ENCODE measurements around the gene APLP2. TPM values are rescaled to one million over a fixed set of nuclear protein-coding genes. Genes with fewer than 3 reads are reported as not detected.
A peak's percentile ranks its signal among the peaks of the same experiment; 100 is the strongest.

Gene APLP2
- total RNA-seq, 1 experiment from 2014 or later, result 350 TPM

- TF ChIP-seq CTCF (conservative IDR thresholded peaks at IDR 0.05), result no peak
- H3F3A ChIP-seq (ENCODE audit: insufficient read depth, low read depth), result peaks cover 26% of the 10 kb centered on the region
- no peak for DNase-seq
- peaks cover 36% of the 10 kb centered on the region for H4K20me1 ChIP-seq (ENCODE audit: insufficient read depth)
- H3K36me3 ChIP-seq (ENCODE audit: low read depth), result peaks cover 3% of the 10 kb centered on the region; the same call in 1 of the 2 replicates
- H3K4me3 ChIP-seq, result no peak overlapping the region
- ChIA-PET POLR2A (ENCODE audit: unreplicated experiment) (no interaction called here), CTCF (no interaction called here)
- no peak overlapping the region for H2AFZ ChIP-seq
- H3K9me3 ChIP-seq (ENCODE audit: insufficient read depth, low read depth), result no peaks in the 10 kb centered on the region
- H3K79me2 ChIP-seq (ENCODE audit: low read depth), result peaks cover 95% of the 10 kb centered on the region
- peak overlapping the region; percentile 73 for H3K27ac ChIP-seq
- H3K9me2 ChIP-seq (ENCODE audit: insufficient read depth), result no peaks in the 10 kb centered on the region
- intact Hi-C loops (cut with micrococcal nuclease; ENCODE audit: unreplicated experiment), result no loop called here
- no TSS peak for BruUV-seq (replicated peaks)
- H3K27me3 ChIP-seq (ENCODE audit: insufficient read depth, low read depth), result no peaks in the 10 kb centered on the region
- peaks cover 56% of the 10 kb centered on the region for H3K4me1 ChIP-seq (replicated peaks; ENCODE audit: insufficient read depth)
- H3K4me2 ChIP-seq, result peak overlapping the region; percentile 69
These were observed 97.5 kb downstream of the APLP2 start for GRCh38 chr11:130167146-130167545.

- POLR2A ChIA-PET (ENCODE audit: unreplicated experiment), result no interaction called here
- TF ChIP-seq CTCF (conservative IDR thresholded peaks at IDR 0.05) (no peak), EZH2 (IDR thresholded peaks at IDR 0.05; ENCODE audit: low read depth) (no peak)
- Histone ChIP-seq H3K9me3 (ENCODE audit: insufficient read depth, low read depth) (no peaks in the 10 kb centered on the region), H3K36me3 (ENCODE audit: low read depth) (no peaks in the 10 kb centered on the region; the same call in 1 of the 2 replicates), H2AFZ (no peak overlapping the region), H3F3A (ENCODE audit: insufficient read depth, low read depth) (peaks cover 26% of the 10 kb centered on the region), H4K20me1 (ENCODE audit: insufficient read depth) (peaks cover 32% of the 10 kb centered on the region), H3K79me2 (ENCODE audit: low read depth) (peaks cover 94% of the 10 kb centered on the region), H3K4me1 (replicated peaks; ENCODE audit: insufficient read depth) (peaks cover 46% of the 10 kb centered on the region), H3K4me3 (no peak overlapping the region), H3K27ac (no peak overlapping the region), H3K4me2 (no peak overlapping the region), H3K27me3 (ENCODE audit: insufficient read depth, low read depth) (no peaks in the 10 kb centered on the region), H3K9me2 (ENCODE audit: insufficient read depth) (no peaks in the 10 kb centered on the region)
- intact Hi-C loops (cut with micrococcal nuclease; ENCODE audit: unreplicated experiment), result no loop called here
- no TSS peak for BruUV-seq (replicated peaks)
- no peak for DNase-seq
- CTCF ChIA-PET, result no interaction called here
These were observed 98.4 kb downstream of the APLP2 start for GRCh38 chr11:130168105-130168504.

- POLR2A ChIA-PET (ENCODE audit: unreplicated experiment), result interaction anchor here (0.6 kb wide), 1 partner anchor 167 kb away, joined by 3 read pairs; no protein-coding TSS in a partner anchor
- no peaks in the 10 kb centered on the region for H3K9me2 ChIP-seq (ENCODE audit: insufficient read depth)
- no TSS peak for BruUV-seq (replicated peaks)
- TF ChIP-seq EZH2 (IDR thresholded peaks at IDR 0.05; ENCODE audit: low read depth) (no peak), CTCF (conservative IDR thresholded peaks at IDR 0.05) (no peak)
- H3K27me3 ChIP-seq (ENCODE audit: insufficient read depth, low read depth), result no peaks in the 10 kb centered on the region
- no peak overlapping the region for H2AFZ ChIP-seq
- peaks cover 7% of the 10 kb centered on the region; the same call in 1 of the 2 replicates for H3K36me3 ChIP-seq (ENCODE audit: low read depth)
- peaks cover 95% of the 10 kb centered on the region for H3K79me2 ChIP-seq (ENCODE audit: low read depth)
- no peak overlapping the region for H3K4me3 ChIP-seq
- H3K4me1 ChIP-seq (replicated peaks; ENCODE audit: insufficient read depth), result peaks cover 29% of the 10 kb centered on the region
- H3K4me2 ChIP-seq, result no peak overlapping the region
- H4K20me1 ChIP-seq (ENCODE audit: insufficient read depth), result peaks cover 32% of the 10 kb centered on the region
- H3F3A ChIP-seq (ENCODE audit: insufficient read depth, low read depth), result peaks cover 16% of the 10 kb centered on the region
- no peak overlapping the region for H3K27ac ChIP-seq
- DNase-seq, result no peak
- CTCF ChIA-PET, result no interaction called here
- intact Hi-C loops (cut with micrococcal nuclease; ENCODE audit: unreplicated experiment), result no loop called here
- no peaks in the 10 kb centered on the region for H3K9me3 ChIP-seq (ENCODE audit: insufficient read depth, low read depth)
These were observed 100.7 kb downstream of the APLP2 start for GRCh38 chr11:130170345-130170744.

All from PC-9 (cell line).